ENCODE results near the gene REV1.

- no peak for TF ChIP-seq CTCF (IDR thresholded peaks at IDR 0.05 in 4 of 5, conservative IDR thresholded peaks at IDR 0.05 in 1 of 5)
- no peak for TF ChIP-seq POLR2A (IDR thresholded peaks at IDR 0.05)
These were observed 38.1 kb downstream of the REV1 start for GRCh38 chr2:99451686-99452085.
